GM12878 (cell line): ENCODE measurements around the gene TXNDC5. TPM values are rescaled to one million over a fixed set of nuclear protein-coding genes. Genes with fewer than 3 reads are reported as not detected.

ENCODE experiments used
- ASH2L ChIP-seq: fragments of 300-600, 200-600 bp; sonication (generic); IDR thresholded peaks from 2 replicates; pipeline ENCODE4 v1.6.1; 2017; ENCODE audit warnings: low read depth, mild to moderate bottlenecking, borderline replicate concordance
- BHLHE40 ChIP-seq, 2 experiments: fragments of 450-650 bp in 1 of 2; IDR thresholded peaks; 2 replicates each; pipeline ENCODE4 v1.6.1; 2011 to 2017; ENCODE audit warnings: low read depth in 2 of 2, borderline replicate concordance in 1 of 2, improper control_type of control experiment in 1 of 2, low read length in 1 of 2, mild to moderate bottlenecking in 1 of 2
- CHD2 ChIP-seq: IDR thresholded peaks from 2 replicates; pipeline ENCODE4 v1.6.1; 2011; ENCODE audit warnings: low read depth, low read length, improper control_type of control experiment, borderline replicate concordance
- EZH2 ChIP-seq: IDR thresholded peaks from 2 replicates; pipeline ENCODE4 v1.6.1; 2012; ENCODE audit warnings: low read depth, mild to moderate bottlenecking, control low read depth, inconsistent platforms, low read length, borderline replicate concordance; ENCODE audit not compliant: control insufficient read depth
- FOS ChIP-seq: IDR thresholded peaks from 3 replicates; pipeline ENCODE4 v1.6.1; 2011; ENCODE audit warnings: borderline replicate concordance; ENCODE audit not compliant: insufficient read length; ENCODE audit errors: extremely low read depth
- GATAD2B ChIP-seq: fragments of 450-650 bp; conservative IDR thresholded peaks from 2 replicates; pipeline ENCODE4 v1.6.1; 2017; ENCODE audit warnings: low read depth, mild to moderate bottlenecking, moderate library complexity
- KDM1A ChIP-seq: fragments of 200-600 bp; sonication (generic); IDR thresholded peaks from 2 replicates; pipeline ENCODE4 v1.6.1; 2016; ENCODE audit warnings: borderline replicate concordance
- NR2C1 ChIP-seq: fragments of 450-650 bp; IDR thresholded peaks from 2 replicates; pipeline ENCODE4 v1.6.1; 2017; ENCODE audit warnings: antibody characterized with exemption, mild to moderate bottlenecking, moderate library complexity
- POLR2AphosphoS2 ChIP-seq: IDR thresholded peaks from 2 replicates; pipeline ENCODE4 v1.6.1; 2011; ENCODE audit warnings: low read depth, mild to moderate bottlenecking, low read length, improper control_type of control experiment, moderate library complexity
- SMC3 ChIP-seq: IDR thresholded peaks from 2 replicates; pipeline ENCODE4 v1.6.1; 2011; ENCODE audit warnings: low read length, improper control_type of control experiment, borderline replicate concordance
- SREBF1 ChIP-seq: IDR thresholded peaks from 2 replicates; pipeline ENCODE4 v1.6.1; 2012; ENCODE audit warnings: mild to moderate bottlenecking, low read length
- ZZZ3 ChIP-seq: IDR thresholded peaks from 2 replicates; pipeline ENCODE4 v1.6.1; 2011; ENCODE audit warnings: low read depth; ENCODE audit not compliant: control insufficient read depth, insufficient read length
- polyA plus RNA-seq, 11 experiments: library from polyadenylated mRNA; depleted of rRNA in 4 of 11; unstranded in 6 of 11; stranded (reverse) in 5 of 11; fragments of >200 nt; fragmentation: Nextera tagmentation in 4 of 11; fragmentation: Illumina TruSeq in 1 of 11; extraction: Ambion mirVana in 4 of 11; extraction: Trizol in 1 of 11; gene quantifications; 1 replicate in 1 of 11; 2 replicates in 10 of 11; pipeline versions ENCODE4 v1.2.1 to v1.2.3, GENCODE V29; 2011 to 2016; ENCODE audit warnings: inconsistent platforms in 2 of 11, missing spikeins in 2 of 11, low read depth in 1 of 11
- total RNA-seq, 4 experiments: library from RNA; depleted of rRNA in 3 of 4; stranded (reverse); fragments of >200 nt in 3 of 4; fragmentation: Illumina TruSeq in 1 of 4; extraction: Trizol in 1 of 4; gene quantifications; 2 replicates each; pipeline versions ENCODE4 v1.2.1 to v1.2.3, GENCODE V29; 2013 to 2021
- TF ChIP-seq, protein P1 (sequence below): fragments of 150-350 bp; IDR thresholded peaks from 2 replicates; pipeline ENCODE4 v1.6.1; 2016; ENCODE audit warnings: low read depth, low read length
- TF ChIP-seq, protein P2 (sequence below): IDR thresholded peaks from 2 replicates; pipeline ENCODE4 v1.6.1; 2011; ENCODE audit warnings: borderline replicate concordance, low read depth, mild to moderate bottlenecking, moderate library complexity, mixed read lengths, low read length; ENCODE audit not compliant: insufficient read depth; ENCODE audit errors: extremely low read length
- TF ChIP-seq, protein P3 (sequence below): IDR thresholded peaks from 2 replicates; pipeline ENCODE4 v1.6.1; 2011; ENCODE audit warnings: mild to moderate bottlenecking, low read depth, low read length, moderate library complexity; ENCODE audit not compliant: insufficient replicate concordance
- TF ChIP-seq, protein P4 (sequence below): fragments of 450-650 bp; IDR thresholded peaks from 2 replicates; pipeline ENCODE4 v1.6.1; 2014; ENCODE audit warnings: mild to moderate bottlenecking
- TF ChIP-seq, protein P5 (sequence below): fragments of 450-650 bp; IDR thresholded peaks from 2 replicates; pipeline ENCODE4 v1.6.1; 2017; ENCODE audit warnings: low read depth, mild to moderate bottlenecking, moderate library complexity

TXNDC5 gene
- total and polyA plus RNA-seq, 10 of the 15 experiments (the other 5 are each of a cell fraction or from before 2014, with no cell fraction given) = 7.2 to 181 (median 132) TPM

DNA sequence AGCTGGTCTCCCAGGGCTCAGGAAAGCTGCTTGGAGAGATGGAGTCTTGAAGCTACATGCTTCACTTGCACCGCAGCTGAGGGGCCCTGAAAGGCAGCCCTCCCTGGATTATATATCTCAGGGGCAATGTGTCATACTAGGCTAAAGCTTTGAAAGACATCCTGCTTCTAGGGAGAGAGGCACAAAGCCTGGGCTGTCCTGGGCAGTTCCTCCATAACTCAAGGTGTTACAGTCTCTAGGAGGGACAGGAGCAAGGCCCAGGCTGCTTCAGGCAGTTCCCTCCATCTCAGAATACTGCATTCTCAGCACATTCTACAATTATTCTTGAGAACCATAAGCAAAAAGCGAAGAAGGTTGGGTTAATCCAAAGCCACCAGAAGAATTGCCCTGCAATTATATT, 22.0 kb upstream of the TXNDC5 start (continued):
- TF ChIP-seq, protein P1, sequence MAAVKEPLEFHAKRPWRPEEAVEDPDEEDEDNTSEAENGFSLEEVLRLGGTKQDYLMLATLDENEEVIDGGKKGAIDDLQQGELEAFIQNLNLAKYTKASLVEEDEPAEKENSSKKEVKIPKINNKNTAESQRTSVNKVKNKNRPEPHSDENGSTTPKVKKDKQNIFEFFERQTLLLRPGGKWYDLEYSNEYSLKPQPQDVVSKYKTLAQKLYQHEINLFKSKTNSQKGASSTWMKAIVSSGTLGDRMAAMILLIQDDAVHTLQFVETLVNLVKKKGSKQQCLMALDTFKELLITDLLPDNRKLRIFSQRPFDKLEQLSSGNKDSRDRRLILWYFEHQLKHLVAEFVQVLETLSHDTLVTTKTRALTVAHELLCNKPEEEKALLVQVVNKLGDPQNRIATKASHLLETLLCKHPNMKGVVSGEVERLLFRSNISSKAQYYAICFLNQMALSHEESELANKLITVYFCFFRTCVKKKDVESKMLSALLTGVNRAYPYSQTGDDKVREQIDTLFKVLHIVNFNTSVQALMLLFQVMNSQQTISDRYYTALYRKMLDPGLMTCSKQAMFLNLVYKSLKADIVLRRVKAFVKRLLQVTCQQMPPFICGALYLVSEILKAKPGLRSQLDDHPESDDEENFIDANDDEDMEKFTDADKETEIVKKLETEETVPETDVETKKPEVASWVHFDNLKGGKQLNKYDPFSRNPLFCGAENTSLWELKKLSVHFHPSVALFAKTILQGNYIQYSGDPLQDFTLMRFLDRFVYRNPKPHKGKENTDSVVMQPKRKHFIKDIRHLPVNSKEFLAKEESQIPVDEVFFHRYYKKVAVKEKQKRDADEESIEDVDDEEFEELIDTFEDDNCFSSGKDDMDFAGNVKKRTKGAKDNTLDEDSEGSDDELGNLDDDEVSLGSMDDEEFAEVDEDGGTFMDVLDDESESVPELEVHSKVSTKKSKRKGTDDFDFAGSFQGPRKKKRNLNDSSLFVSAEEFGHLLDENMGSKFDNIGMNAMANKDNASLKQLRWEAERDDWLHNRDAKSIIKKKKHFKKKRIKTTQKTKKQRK = no peak
- TF ChIP-seq, protein P2, sequence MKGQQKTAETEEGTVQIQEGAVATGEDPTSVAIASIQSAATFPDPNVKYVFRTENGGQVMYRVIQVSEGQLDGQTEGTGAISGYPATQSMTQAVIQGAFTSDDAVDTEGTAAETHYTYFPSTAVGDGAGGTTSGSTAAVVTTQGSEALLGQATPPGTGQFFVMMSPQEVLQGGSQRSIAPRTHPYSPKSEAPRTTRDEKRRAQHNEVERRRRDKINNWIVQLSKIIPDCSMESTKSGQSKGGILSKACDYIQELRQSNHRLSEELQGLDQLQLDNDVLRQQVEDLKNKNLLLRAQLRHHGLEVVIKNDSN = no peak
- TF ChIP-seq, protein P3, sequence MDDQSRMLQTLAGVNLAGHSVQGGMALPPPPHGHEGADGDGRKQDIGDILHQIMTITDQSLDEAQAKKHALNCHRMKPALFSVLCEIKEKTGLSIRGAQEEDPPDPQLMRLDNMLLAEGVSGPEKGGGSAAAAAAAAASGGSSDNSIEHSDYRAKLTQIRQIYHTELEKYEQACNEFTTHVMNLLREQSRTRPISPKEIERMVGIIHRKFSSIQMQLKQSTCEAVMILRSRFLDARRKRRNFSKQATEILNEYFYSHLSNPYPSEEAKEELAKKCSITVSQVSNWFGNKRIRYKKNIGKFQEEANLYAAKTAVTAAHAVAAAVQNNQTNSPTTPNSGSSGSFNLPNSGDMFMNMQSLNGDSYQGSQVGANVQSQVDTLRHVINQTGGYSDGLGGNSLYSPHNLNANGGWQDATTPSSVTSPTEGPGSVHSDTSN = no peak
- TF ChIP-seq POLR2AphosphoS2 (no peak), BHLHE40 (IDR thresholded peaks at IDR 0.05; ENCODE audit: borderline replicate concordance in 1 of 2, low read depth in 2 of 2, low read length in 1 of 2) (no peak), GATAD2B (no peak), SREBF1 (no peak), EZH2 (no peak), CHD2 (no peak), NR2C1 (no peak), ASH2L (no peak), SMC3 (no peak), ZZZ3 (no peak), FOS (no peak), KDM1A (no peak)
- TF ChIP-seq, protein P4, sequence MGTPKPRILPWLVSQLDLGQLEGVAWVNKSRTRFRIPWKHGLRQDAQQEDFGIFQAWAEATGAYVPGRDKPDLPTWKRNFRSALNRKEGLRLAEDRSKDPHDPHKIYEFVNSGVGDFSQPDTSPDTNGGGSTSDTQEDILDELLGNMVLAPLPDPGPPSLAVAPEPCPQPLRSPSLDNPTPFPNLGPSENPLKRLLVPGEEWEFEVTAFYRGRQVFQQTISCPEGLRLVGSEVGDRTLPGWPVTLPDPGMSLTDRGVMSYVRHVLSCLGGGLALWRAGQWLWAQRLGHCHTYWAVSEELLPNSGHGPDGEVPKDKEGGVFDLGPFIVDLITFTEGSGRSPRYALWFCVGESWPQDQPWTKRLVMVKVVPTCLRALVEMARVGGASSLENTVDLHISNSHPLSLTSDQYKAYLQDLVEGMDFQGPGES = no peak
- TF ChIP-seq, protein P5, sequence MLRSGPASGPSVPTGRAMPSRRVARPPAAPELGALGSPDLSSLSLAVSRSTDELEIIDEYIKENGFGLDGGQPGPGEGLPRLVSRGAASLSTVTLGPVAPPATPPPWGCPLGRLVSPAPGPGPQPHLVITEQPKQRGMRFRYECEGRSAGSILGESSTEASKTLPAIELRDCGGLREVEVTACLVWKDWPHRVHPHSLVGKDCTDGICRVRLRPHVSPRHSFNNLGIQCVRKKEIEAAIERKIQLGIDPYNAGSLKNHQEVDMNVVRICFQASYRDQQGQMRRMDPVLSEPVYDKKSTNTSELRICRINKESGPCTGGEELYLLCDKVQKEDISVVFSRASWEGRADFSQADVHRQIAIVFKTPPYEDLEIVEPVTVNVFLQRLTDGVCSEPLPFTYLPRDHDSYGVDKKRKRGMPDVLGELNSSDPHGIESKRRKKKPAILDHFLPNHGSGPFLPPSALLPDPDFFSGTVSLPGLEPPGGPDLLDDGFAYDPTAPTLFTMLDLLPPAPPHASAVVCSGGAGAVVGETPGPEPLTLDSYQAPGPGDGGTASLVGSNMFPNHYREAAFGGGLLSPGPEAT = no peak
- TF ChIP-seq, all 136 proteins: peak for 0
